Stimulated activated CD8-positive, alpha-beta memory T cell treated with anti-CD3 and anti-CD28 coated beads, Interleukin-12 subunit alpha, Interleukin-12 subunit beta, amount 100 ng/mL, for 1 hour (primary cell): ENCODE data around the gene TRIM54.
A peak's percentile ranks its signal among the peaks of the same experiment; 100 is the strongest.
"Not testable (repeated sequence)": the region's sequence is repeated elsewhere in the genome, so short reads cannot be mapped to it uniquely, and the experiment has no call there.

Source experiments
- DNase-seq: peaks from one replicate; pipeline ENCODE4 v3.0.0-alpha.2; 2020; ENCODE audit warnings: low read depth

TRIM54 gene

DNA sequence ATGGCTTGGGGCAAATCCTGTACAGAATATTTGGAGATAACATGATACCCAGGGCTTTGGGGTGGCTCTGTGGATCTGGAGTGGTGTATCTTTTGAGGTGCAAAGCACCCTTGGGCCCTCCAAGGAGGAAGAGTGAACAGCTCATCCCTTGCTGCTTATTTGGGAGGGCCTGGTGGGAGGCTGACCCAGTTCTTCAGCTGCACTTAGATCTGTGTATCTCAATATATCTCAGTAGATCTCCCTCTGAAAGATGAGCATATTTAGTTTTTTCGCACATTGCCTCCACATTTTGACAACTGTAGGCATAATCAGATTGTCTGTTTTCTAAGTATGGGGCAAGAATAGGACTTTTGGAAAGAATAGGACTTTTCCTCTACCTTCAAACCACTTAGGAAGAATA is 2.8 kb downstream of the TRIM54 start:
- DNase-seq: no peak

DNA sequence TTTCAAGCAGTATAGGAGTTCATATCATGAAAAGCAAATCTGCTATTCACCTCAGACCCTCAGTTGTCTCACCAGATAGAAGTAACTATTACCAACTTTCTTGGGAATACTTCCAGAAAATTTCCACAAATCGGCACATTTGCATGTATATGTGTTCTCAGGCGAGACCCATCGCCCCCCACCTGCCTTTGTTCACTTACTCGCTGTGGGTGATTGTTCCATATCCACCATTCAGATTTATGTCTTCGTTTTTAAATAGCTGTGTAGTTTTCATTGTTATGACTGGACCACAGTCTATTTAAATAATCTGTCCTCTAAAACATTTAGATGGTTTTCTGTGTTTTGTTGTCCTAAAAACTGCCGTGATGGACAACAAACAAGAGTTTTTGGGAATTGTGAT is 3.3 kb downstream of the TRIM54 start:
- DNase-seq: no peak

DNA sequence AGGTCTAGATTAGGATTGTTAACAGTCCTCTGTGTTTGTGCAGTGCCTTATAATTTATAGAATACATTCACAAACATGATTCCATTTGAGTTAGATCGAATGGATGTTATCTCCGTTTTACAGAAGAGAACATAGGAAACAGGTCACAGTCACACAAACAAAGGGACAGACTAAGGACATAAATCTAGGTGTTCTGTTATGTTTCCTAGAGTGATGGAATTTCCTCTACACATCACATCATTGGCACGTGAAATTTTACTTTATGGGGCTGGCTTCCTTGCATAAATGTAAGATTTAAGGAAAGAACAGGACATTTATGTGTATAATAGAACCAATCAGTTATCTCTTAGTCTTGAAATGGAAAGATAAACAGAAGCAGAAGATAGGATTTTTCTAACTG is 6.4 kb downstream of the TRIM54 start:
- DNase-seq: no peak

DNA sequence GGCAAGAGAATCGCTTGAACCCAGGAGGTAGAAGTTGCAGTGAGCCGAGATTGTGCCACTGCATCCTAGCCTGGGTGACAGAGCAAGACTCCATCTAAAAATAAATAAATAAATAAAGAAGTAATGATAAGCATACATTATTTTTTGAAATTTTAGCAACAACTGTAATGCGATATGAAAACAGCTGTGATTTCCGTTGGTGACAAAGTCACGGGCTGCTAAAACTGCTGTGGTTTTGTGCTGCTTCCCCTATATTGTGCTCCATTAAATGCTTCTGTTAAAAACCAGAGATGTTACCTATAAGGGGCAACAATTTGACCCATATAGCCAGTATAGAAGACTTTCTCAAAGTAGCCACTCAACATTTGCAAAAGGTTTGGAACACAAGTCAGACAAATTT is 8.3 kb downstream of the TRIM54 start:
- DNase-seq: no peak

DNA sequence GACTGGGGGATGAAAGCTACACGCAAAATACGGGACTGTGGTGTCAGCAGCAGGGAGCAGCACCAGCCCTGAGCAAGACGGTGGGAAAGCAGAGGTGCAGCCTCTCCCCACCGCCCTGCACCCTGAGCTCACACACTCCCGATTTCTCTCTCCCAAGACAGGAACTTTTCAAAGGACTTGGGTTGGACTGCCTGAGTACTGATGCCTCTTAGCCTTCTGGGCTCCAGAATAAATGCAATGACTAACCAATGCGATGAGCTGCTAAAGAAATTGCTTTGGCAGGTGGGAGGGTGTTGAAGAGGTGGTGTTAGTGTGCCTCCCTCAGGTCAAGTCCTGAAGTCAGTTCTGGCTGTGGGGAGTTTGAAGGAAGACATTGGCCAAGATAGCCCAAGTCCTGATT is 9.6 kb downstream of the TRIM54 start:
- no peak for DNase-seq

DNA sequence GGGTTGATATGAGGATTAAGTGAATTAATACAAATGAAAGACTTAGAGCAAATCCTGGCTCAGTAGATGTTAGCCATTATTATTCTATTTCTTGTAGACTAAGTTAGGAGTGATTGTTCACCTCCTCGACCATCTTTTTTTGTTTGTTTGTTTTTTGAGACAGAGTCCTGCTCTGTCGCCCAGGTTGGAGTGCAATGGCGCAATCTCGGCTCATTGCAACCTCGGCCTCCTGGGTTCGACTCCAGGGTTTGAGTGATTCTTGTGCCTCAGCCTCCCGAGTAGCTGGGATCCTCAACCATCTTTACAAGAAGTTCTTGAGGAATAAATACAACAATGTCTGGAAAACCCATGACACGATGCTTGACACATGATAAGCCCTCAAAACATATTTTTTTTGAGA is 12.7 kb downstream of the TRIM54 start:
- no peak for DNase-seq

DNA sequence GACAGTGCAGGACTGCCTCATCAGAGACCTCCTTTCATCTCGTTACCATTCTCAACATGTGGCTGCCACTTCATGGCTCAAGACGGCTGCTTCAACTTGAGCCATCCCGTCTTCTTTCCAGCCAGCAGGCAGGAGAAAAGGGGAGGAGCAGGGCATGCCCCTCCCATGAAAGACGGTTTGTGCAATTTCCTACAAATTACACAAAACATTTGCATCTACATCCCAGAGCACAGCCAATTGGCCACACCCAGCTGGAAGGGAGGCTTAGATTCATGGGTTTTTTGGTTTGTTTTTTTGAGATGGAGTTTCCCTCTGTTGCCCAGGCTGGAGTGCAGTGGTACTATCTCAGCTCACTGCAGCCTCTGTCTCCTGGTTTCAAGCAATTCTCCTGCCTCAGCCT is 14.3 kb downstream of the TRIM54 start:
- DNase-seq: no peak

DNA sequence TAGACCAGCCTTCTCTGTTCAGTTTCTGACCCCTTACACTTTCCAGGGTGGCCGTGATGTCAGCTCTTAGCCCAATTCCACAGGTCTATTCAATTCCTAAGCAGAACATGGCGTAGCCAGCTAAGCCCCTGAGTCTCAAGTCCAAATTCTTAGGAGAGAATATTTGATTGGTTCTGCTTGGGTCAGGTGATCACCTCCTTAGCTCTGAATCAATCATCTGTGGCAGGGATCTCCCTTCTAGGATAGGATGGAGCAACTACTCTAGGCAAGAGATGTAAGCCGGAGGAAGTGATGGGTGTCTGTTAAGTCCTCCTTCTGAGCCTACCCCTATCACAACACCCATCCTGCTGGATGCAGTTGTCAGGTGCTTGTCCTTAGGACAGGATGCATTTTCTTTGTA is 15.0 kb downstream of the TRIM54 start:
- DNase-seq: no peak

DNA sequence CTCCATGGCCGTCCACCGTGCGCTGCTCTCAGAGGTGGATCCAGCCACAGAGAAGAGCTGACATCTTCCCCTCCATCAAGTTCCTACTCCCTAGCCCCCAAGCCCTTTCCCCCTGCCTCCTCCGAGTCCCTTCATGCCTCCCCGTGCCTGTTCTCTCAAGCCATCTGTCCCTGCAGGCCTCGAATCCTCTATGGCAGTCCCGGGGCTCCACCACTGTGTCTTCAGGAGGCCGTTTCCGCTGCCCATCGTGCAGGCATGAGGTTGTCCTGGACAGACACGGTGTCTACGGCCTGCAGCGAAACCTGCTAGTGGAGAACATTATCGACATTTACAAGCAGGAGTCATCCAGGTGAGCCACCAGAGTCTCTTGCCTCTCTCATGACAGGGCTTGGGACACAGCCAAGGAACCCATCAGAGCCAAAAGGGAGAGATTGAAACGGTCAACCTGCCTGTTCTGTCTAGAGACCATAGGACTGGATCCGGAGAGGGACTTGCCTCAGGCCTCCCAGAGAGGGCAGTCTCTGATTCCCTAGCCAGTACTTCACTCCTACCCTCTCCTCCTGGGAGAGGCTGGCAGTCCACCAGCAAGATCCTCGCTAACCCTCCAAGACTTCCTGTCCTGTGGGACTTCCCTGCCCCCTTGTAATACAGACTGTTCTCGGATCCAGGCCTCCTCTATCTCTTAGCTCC is 16.3 kb downstream of the TRIM54 start:
- DNase-seq: no peak

DNA sequence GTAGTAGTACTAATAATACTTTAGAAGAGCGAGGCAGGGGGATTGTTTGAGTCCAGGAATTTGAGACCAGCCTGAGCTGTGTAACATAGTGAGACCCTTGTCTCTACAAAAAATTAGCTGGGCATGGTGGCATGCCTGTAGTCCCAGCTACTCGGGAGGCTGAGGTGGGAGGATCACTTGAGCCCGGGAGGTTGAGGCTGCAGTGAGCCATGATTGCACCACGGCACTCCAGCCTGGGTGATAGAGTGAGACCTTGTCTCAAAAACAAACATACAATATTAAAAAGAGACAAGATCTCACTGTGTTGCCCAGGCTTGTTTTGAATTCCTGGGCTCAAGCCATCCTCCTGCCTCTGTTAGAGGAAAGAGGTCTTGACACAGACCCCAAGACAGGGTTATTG is 18.4 kb downstream of the TRIM54 start:
- not testable (repeated sequence) for DNase-seq

DNA sequence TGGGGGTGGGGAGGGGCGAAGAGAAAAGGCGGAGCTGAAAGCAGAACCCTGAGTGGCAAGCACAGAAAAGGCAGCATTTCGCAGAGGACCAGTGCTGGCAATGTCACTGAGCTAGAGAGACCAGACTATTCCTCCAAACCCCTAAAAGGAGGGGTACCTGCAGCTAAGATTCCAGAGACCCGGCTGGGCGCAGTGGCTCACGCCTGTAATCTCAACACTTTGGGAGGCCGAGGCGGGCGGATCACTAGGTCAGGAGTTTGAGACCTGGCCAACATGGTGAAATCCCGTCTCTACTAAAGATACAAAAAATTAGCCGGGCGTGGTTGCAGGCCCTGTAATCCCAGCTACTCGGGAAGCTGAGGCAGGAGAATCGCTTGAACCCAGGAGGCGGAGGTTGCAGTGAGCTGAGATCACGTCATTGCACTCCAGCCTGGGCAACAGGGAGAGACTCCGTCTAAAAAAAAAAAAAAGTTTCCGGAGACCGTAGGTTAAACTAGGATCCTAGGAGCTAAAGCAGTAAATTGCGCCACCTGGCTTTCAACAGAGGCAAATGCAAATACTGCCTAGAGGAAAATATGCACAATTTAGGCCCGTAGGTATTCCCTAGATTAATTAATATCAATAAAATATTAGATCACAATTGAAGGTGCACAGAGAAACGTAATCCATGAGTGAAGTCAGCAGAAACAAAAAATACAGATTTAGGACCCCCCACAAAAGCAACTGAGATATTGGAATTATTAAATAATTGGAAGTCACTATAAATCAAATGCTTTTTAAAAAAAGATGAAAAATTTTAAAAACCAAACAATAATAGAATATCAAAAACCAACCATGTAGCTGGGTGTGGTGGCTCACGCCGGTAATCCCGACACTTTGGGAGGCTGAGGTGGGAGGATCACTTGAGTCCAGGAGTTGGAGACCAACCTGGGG is 21.1 kb downstream of the TRIM54 start:
- DNase-seq: peak; percentile 23

DNA sequence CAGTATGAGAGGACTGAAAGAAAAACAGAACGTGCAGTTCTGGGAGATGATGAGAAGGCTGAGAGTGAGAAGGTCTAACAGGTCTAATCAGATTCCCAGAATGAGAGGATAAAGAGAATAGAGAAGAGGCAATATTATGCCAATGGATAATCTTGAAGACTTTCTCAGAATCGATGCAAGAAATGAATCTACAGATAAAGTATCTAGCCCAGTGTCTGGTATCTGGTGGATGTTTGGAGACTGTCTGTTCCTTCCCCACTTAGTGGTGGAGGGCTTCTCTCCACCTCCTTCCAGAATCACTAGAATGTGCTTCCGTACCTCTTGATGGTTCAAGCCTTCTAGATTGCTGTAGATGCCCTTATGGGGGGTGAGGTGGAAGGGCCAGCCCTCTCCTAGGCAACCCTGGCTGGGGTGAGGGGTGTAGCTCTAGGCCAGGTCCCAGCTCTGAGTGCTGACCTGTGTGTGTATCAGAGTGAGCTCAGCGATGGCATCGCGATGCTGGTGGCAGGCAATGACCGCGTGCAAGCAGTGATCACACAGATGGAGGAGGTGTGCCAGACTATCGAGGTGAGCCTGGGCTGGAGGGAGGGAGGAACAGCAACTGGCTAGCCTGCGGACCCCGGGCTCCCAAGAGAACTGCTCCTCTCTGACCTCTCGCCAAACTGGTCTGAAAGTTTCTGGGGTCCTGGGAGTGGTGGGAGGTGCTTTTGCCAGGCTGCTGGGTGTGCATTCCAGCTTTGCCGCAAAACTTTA is 22.4 kb downstream of the TRIM54 start:
- no peak for DNase-seq

DNA sequence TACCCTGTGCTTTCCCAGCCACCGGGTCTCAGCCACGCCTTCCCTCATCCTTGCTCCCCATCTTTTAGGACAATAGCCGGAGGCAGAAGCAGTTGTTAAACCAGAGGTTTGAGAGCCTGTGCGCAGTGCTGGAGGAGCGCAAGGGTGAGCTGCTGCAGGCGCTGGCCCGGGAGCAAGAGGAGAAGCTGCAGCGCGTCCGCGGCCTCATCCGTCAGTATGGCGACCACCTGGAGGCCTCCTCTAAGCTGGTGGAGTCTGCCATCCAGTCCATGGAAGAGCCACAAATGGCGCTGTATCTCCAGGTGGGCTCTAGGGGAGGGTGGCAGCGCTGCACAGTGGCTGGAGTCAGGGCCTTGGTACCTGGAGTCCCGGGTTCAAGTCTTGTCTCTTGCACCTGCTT is 23.3 kb downstream of the TRIM54 start:
- DNase-seq: no peak

DNA sequence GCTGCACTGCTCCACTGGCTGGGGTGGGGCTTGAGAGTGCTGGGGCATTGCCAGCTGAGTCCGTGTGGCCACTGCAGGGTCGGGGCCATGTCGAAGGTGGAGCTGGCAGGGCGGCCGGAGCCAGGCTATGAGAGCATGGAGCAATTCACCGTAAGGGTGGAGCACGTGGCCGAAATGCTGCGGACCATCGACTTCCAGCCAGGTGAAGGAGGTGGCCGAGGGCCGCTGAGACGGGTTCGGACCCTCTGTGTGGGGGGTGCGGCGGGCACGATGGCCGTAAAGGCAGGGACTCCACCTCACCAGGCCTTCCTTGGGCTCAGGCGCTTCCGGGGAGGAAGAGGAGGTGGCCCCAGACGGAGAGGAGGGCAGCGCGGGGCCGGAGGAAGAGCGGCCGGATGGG is 23.9 kb downstream of the TRIM54 start:
- no peak for DNase-seq

DNA sequence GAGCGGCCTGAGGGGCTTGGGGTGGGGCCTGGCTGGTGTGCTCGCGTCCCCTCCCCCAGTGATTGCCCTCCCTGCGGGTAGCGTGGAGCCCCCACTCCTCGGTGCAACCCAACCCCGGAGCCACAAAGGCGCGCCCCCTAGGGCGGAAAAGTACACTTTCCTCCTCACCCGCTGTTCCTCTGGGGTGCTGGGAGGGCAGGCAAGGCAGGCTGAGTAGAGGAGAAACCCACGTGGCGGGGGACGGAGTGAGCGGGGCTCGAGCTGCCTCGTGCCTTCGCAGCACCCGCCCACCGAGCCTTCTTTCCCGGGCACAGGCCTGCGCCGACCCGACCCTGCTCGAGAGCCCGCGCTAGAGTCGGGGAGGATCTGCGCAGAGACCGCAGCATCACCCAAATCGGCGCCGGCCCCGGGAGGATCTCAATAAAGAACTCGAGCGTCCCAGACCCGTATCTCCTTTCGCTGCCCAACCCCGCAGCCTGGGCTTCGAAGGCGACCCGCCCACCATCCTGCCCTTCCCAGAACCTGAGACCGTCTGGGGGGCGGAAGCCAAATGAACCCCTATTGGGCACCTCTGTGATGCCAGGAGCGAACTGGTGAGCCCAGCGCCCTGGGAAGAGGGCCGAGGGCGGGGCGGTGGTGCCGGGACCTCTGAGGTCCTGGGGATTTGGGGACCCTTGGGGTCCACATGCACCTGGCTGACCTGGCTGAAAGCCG is 24.5 kb downstream of the TRIM54 start:
- no peak for DNase-seq

DNA sequence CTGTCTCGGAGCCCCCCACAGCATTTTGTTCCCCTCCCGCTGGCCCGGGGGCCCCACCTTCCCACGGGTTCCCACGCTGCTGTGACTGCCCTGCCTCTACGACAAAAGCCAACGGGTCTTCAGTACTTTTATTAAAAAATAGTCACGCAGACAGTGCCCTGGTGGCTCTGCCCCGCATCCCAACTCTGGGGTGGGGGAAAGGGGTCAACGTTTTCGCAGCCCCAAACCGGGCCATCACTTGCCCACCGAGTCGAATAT is 25.0 kb downstream of the TRIM54 start:
- no peak for DNase-seq

DNA sequence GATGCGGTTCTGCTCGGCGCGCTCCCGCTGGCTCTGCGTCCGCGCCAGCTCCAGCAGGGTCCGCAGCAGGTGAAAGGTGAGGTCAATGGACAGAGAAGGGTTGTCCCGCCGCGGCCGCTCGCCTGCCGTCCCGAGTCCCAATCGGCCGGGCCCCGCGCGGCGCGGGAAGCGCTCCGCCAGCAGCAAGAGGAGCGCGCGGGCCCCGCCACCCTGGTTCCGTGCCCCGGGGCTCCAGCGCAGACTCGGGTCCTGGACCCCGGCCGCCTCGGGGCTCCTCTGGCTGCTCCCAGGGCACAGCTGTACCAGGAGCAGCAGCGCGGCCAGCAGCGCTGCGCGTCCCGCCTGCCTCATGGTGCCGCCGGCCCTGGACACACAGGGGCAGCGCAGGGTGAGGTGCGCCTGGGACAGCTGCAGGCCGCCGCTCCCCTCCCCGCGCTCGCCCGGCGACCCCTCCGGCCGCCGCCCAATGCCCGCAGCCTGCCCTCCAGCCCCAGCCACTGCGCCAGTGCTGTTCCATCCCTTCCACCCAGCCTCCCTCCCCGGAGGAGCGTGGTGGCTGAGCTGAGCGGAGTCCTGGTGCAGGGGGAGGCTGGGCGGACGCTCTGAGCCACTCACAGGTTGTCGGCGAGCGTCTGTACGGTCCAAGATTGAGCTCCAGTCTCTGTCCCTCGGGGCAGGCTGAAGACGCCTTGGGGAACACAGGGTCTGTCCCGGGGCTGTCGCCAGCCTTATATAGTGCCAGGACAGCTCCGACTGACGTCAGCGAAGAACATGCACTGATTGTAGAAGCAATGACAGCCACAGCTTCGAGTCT is 25.5 kb downstream of the TRIM54 start:
- no peak for DNase-seq

DNA sequence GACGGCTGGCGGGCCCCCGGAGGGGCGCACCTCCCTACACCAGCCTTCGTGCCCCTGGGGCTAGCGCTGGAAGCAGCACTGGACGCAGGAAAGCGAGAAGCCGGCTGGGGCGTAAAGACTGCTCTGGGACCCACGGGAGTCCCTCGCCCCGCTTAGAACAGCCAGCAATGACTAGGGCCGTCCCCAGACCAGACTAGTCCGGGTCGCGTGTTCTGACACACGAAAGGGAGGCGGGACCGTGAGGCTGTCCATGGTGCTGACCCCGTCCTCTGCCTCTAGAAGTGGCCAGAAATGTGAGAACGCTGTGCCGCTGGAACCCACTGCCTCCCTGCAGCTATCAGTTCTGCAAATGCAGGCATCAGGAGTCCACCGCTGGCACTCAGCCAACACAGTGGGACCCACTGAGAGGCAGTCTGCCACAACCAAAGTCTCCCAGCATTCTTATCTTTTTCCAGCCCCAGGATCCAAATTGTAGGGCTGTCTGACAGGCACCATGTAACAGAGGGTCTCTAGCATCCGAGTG is 26.2 kb downstream of the TRIM54 start, which contains the start of gene UCN:
Gene UCN, minus strand, starts transcription at position 87 of the 523 bp plus-strand sequence. CDS start 550 bp downstream, outside the sequence.
- DNase-seq: no peak

DNA sequence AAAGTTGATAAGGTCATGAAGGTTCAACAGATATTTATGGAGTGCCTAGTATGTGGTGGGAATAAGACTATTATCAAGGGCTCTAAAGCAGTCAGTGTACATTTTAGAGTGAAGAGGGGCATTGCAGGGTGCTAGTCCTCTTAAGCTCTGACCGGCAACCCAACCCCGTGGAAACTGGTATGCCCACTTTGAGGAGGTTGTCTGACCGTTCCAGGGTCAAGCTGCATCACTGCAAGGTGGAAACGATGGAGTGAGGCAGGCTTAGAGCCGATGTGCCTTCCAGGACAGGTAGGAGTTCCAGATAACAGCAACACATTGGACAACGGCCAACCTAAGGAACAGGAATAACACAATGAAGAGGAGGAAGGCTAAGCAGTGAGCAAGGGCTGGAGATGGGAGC is 27.4 kb downstream of the TRIM54 start:
- DNase-seq: no peak

DNA sequence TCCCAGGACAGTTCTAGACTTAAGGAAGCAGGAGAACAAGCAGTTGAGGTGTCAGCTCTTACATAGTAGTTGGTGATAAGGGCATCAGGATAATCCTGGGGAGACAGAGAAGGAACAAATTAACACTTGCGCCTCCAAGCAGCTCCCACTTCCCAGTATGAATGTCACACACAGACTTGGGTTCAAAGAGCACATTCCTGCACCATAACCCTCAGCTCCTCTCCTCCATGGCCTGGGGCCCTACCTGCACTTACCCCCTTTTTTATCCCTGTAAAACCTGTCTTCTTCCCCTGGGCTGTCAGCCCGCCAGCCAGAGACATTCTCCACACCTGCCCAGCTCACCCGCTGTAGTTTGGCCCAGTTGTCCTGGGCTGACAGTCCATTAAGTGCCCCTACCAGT is 29.9 kb downstream of the TRIM54 start:
- no peak for DNase-seq
